ENCODE data around the gene SELE.
"Not testable (repeated sequence)": the region's sequence is repeated elsewhere in the genome, so short reads cannot be mapped to it uniquely, and the experiment has no call there.

Gene SELE

GRCh38 chr1:169741666-169742394 is 8.0 kb upstream of the SELE start:
- H3K4me3 Mint-ChIP-seq: no peak overlapping the region
- no peaks in the 10 kb centered on the region for H3K9me3 Mint-ChIP-seq

GRCh38 chr1:169739980-169740379 is 6.1 kb upstream of the SELE start:
- Mint-ChIP-seq H3K4me3 (no peak overlapping the region), H3K4me1 (no peaks in the 10 kb centered on the region), H3K27me3 (peaks cover 12% of the 10 kb centered on the region)

More at GRCh38 chr1:169741666-169742394, 8.0 kb upstream of the SELE start:
- Mint-ChIP-seq H3K4me1 (no peaks in the 10 kb centered on the region), H3K36me3 (no peaks in the 10 kb centered on the region), H3K27me3 (peaks cover 12% of the 10 kb centered on the region), H3K27ac (no peak overlapping the region)
- ATAC-seq: no peak

GRCh38 chr1:169731446-169731845 is 2.4 kb downstream of the SELE start:
- Mint-ChIP-seq H3K4me3 (no peak overlapping the region), H3K27ac (no peak overlapping the region), H3K36me3 (no peaks in the 10 kb centered on the region), H3K4me1 (no peaks in the 10 kb centered on the region), H3K9me3 (no peaks in the 10 kb centered on the region), H3K27me3 (peaks cover 31% of the 10 kb centered on the region)
- ATAC-seq: no peak

More at GRCh38 chr1:169739980-169740379, 6.1 kb upstream of the SELE start:
- no peak overlapping the region for H3K27ac Mint-ChIP-seq
- H3K9me3 Mint-ChIP-seq: no peaks in the 10 kb centered on the region
- H3K36me3 Mint-ChIP-seq: no peaks in the 10 kb centered on the region
- no peak for ATAC-seq

- no peak overlapping the region for H3K27ac Mint-ChIP-seq
- no peaks in the 10 kb centered on the region for H3K4me1 Mint-ChIP-seq
- no peak for ATAC-seq
- no peaks in the 10 kb centered on the region for H3K36me3 Mint-ChIP-seq
- no peaks in the 10 kb centered on the region for H3K9me3 Mint-ChIP-seq
- H3K4me3 Mint-ChIP-seq: no peak overlapping the region
- peaks cover 31% of the 10 kb centered on the region for H3K27me3 Mint-ChIP-seq
These were observed 3.9 kb downstream of the SELE start for GRCh38 chr1:169729991-169730390.

- H3K27ac Mint-ChIP-seq: no peak overlapping the region
- H3K9me3 Mint-ChIP-seq: no peaks in the 10 kb centered on the region
- H3K36me3 Mint-ChIP-seq: no peaks in the 10 kb centered on the region
- peaks cover 18% of the 10 kb centered on the region for H3K27me3 Mint-ChIP-seq
- H3K4me3 Mint-ChIP-seq: no peak overlapping the region
- ATAC-seq: no peak
- H3K4me1 Mint-ChIP-seq: no peaks in the 10 kb centered on the region
These were observed 6.6 kb downstream of the SELE start for GRCh38 chr1:169727307-169727706.

GRCh38 chr1:169726851-169727250 is 7.0 kb downstream of the SELE start:
- no peak overlapping the region for H3K27ac Mint-ChIP-seq
- H3K4me1 Mint-ChIP-seq: no peaks in the 10 kb centered on the region
- no peak overlapping the region for H3K4me3 Mint-ChIP-seq
- no peaks in the 10 kb centered on the region for H3K9me3 Mint-ChIP-seq
- no peaks in the 10 kb centered on the region for H3K36me3 Mint-ChIP-seq
- no peak for ATAC-seq
- peaks cover 15% of the 10 kb centered on the region for H3K27me3 Mint-ChIP-seq

- H3K27ac Mint-ChIP-seq: no peak overlapping the region
- no peak overlapping the region for H3K4me3 Mint-ChIP-seq
- H3K27me3 Mint-ChIP-seq: peaks cover 9% of the 10 kb centered on the region
- no peaks in the 10 kb centered on the region for H3K4me1 Mint-ChIP-seq
- ATAC-seq: no peak
- no peaks in the 10 kb centered on the region for H3K36me3 Mint-ChIP-seq
- no peaks in the 10 kb centered on the region for H3K9me3 Mint-ChIP-seq
These were observed 7.9 kb downstream of the SELE start for GRCh38 chr1:169725930-169726329.

GRCh38 chr1:169724168-169724567 is 9.7 kb downstream of the SELE start:
- Mint-ChIP-seq H3K27me3 (peaks cover 9% of the 10 kb centered on the region), H3K27ac (no peak overlapping the region), H3K4me3 (no peak overlapping the region), H3K36me3 (no peaks in the 10 kb centered on the region), H3K9me3 (no peaks in the 10 kb centered on the region), H3K4me1 (no peaks in the 10 kb centered on the region)
- no peak for ATAC-seq

GRCh38 chr1:169723763-169724162 is 10.1 kb downstream of the SELE start:
- peaks cover 9% of the 10 kb centered on the region for H3K27me3 Mint-ChIP-seq
- no peak overlapping the region for H3K4me3 Mint-ChIP-seq
- H3K9me3 Mint-ChIP-seq: no peaks in the 10 kb centered on the region
- H3K4me1 Mint-ChIP-seq: no peaks in the 10 kb centered on the region
- no peak for ATAC-seq
- no peaks in the 10 kb centered on the region for H3K36me3 Mint-ChIP-seq
- no peak overlapping the region for H3K27ac Mint-ChIP-seq

GRCh38 chr1:169722779-169723178 is 11.1 kb downstream of the SELE start:
- Mint-ChIP-seq H3K27ac (no peak overlapping the region), H3K27me3 (peaks cover 9% of the 10 kb centered on the region), H3K4me3 (no peak overlapping the region), H3K36me3 (no peaks in the 10 kb centered on the region), H3K9me3 (no peaks in the 10 kb centered on the region), H3K4me1 (no peaks in the 10 kb centered on the region)
- no peak for ATAC-seq

GRCh38 chr1:169715100-169715499 is 18.8 kb downstream of the SELE start:
- H3K9me3 Mint-ChIP-seq, H3K36me3 Mint-ChIP-seq, H3K27me3 Mint-ChIP-seq, ATAC-seq, H3K4me3 Mint-ChIP-seq, H3K27ac Mint-ChIP-seq: not testable (repeated sequence)
- H3K4me1 Mint-ChIP-seq: peaks cover 13% of the 10 kb centered on the region

- ATAC-seq, H3K27me3 Mint-ChIP-seq, H3K4me3 Mint-ChIP-seq, H3K9me3 Mint-ChIP-seq, H3K27ac Mint-ChIP-seq, H3K36me3 Mint-ChIP-seq: not testable (repeated sequence)
- peaks cover 28% of the 10 kb centered on the region for H3K4me1 Mint-ChIP-seq
These were observed 20.8 kb downstream of the SELE start for GRCh38 chr1:169713090-169713489.

- no peak for ATAC-seq
- Mint-ChIP-seq H3K27ac (peak overlapping the region; percentile 73), H3K27me3 (no peaks in the 10 kb centered on the region), H3K36me3 (no peaks in the 10 kb centered on the region), H3K4me3 (no peak overlapping the region), H3K4me1 (peaks cover 31% of the 10 kb centered on the region), H3K9me3 (no peaks in the 10 kb centered on the region)
These were observed 21.6 kb downstream of the SELE start for GRCh38 chr1:169712309-169712631.

GRCh38 chr1:169711469-169712308 is 22.2 kb downstream of the SELE start, which contains the start of gene SELL:
Gene SELL, minus strand, starts transcription at chr1:169711620. Its CDS starts 122 bp downstream, at chr1:169711498.
- Mint-ChIP-seq H3K27me3 (no peaks in the 10 kb centered on the region), H3K4me1 (peaks cover 37% of the 10 kb centered on the region), H3K9me3 (no peaks in the 10 kb centered on the region), H3K27ac (peak within 1 kb of the TSS; percentile 90), H3K36me3 (peaks cover under 1% of the 10 kb centered on the region), H3K4me3 (peak within 1 kb of the TSS; percentile 76)
- peak; percentile 94 for ATAC-seq

- no peak for ATAC-seq
- peak overlapping the region; percentile 90 for H3K27ac Mint-ChIP-seq
- H3K4me1 Mint-ChIP-seq: peaks cover 67% of the 10 kb centered on the region
- H3K27me3 Mint-ChIP-seq: no peaks in the 10 kb centered on the region
- peaks cover 26% of the 10 kb centered on the region for H3K36me3 Mint-ChIP-seq
- no peaks in the 10 kb centered on the region for H3K9me3 Mint-ChIP-seq
- H3K4me3 Mint-ChIP-seq: peak overlapping the region; percentile 85
These were observed 25.2 kb downstream of the SELE start for GRCh38 chr1:169708647-169709046.
